ENCODE data around the gene RIT2. TPM values are rescaled to one million over a fixed set of nuclear protein-coding genes. Genes with fewer than 3 reads are reported as not detected.

RIT2 gene
- total and polyA plus RNA-seq, 2 experiments from 2014 or later, result not detected

- Histone ChIP-seq H3K36me3 (no peaks in the 10 kb centered on the region), H3K27ac (no peak overlapping the region), H3K9me3 (ENCODE audit: low read depth) (no peaks in the 10 kb centered on the region), H3K27me3 (no peaks in the 10 kb centered on the region), H3K4me3 (no peak overlapping the region), H3K4me1 (ENCODE audit: low read depth) (no peaks in the 10 kb centered on the region)
- DNase-seq (ENCODE audit: low read depth in 1 of 2, low spot score in 1 of 2), result peak in 1 of 2 donors; percentile 13
- no peak for TF ChIP-seq CTCF (IDR thresholded peaks at IDR 0.05; ENCODE audit: low read depth, low read length)
Observed at GRCh38 chr18:43022874-43023273, 92.6 kb downstream of the RIT2 start.

DNA sequence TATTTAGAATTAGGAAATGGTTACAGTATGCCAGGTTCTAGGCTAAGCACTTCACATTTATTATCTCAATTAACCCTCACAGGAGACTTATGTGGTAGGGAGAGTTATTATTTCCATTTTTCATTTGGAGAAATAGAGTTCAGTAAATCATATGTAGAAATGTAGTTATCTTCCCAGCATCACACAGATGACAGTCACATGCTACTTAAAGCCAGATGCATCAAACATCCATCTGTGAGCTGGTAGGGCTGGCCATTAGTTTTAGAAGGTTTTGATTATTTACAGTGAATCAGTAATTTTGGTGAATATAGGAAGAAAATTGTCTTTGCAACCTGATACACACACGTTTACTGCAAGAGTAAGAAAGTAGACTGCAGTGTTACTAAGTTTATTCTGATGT lies 97.9 kb downstream of the RIT2 start:
- no peak overlapping the region for H3K4me3 ChIP-seq
- H3K27me3 ChIP-seq, result no peaks in the 10 kb centered on the region
- H3K27ac ChIP-seq, result no peak overlapping the region
- no peak for DNase-seq (ENCODE audit: low read depth in 1 of 2, low spot score in 1 of 2)
- H3K36me3 ChIP-seq, result no peaks in the 10 kb centered on the region
- no peaks in the 10 kb centered on the region for H3K9me3 ChIP-seq (ENCODE audit: low read depth)
- no peak for TF ChIP-seq CTCF (IDR thresholded peaks at IDR 0.05; ENCODE audit: low read depth, low read length)
- no peaks in the 10 kb centered on the region for H3K4me1 ChIP-seq (ENCODE audit: low read depth)

GRCh38 chr18:43013486-43013885 lies 102.0 kb downstream of the RIT2 start:
- H3K36me3 ChIP-seq, result no peaks in the 10 kb centered on the region
- no peak for TF ChIP-seq CTCF (IDR thresholded peaks at IDR 0.05; ENCODE audit: low read depth, low read length)
- no peaks in the 10 kb centered on the region for H3K4me1 ChIP-seq (ENCODE audit: low read depth)
- no peak overlapping the region for H3K4me3 ChIP-seq
- H3K9me3 ChIP-seq (ENCODE audit: low read depth), result no peaks in the 10 kb centered on the region
- DNase-seq (ENCODE audit: low read depth in 1 of 2, low spot score in 1 of 2), result peak in 1 of 2 donors; percentile 38
- no peaks in the 10 kb centered on the region for H3K27me3 ChIP-seq
- no peak overlapping the region for H3K27ac ChIP-seq

- Histone ChIP-seq H3K27me3 (no peaks in the 10 kb centered on the region), H3K27ac (no peak overlapping the region), H3K4me1 (ENCODE audit: low read depth) (no peaks in the 10 kb centered on the region), H3K36me3 (no peaks in the 10 kb centered on the region), H3K9me3 (ENCODE audit: low read depth) (no peaks in the 10 kb centered on the region), H3K4me3 (no peak overlapping the region)
- DNase-seq (ENCODE audit: low read depth in 1 of 2, low spot score in 1 of 2), result peak in 1 of 2 donors; percentile 13
- no peak for TF ChIP-seq CTCF (IDR thresholded peaks at IDR 0.05; ENCODE audit: low read depth, low read length)
Observed at GRCh38 chr18:43012951-43013350, 102.5 kb downstream of the RIT2 start.

- H3K4me1 ChIP-seq (ENCODE audit: low read depth), result no peaks in the 10 kb centered on the region
- no peak for DNase-seq (ENCODE audit: low read depth in 1 of 2, low spot score in 1 of 2)
- no peaks in the 10 kb centered on the region for H3K36me3 ChIP-seq
- no peak for TF ChIP-seq CTCF (IDR thresholded peaks at IDR 0.05; ENCODE audit: low read depth, low read length)
- no peaks in the 10 kb centered on the region for H3K9me3 ChIP-seq (ENCODE audit: low read depth)
- H3K27me3 ChIP-seq, result no peaks in the 10 kb centered on the region
- H3K27ac ChIP-seq, result no peak overlapping the region
- no peak overlapping the region for H3K4me3 ChIP-seq
Observed at GRCh38 chr18:43010611-43011010, 104.9 kb downstream of the RIT2 start.

DNA sequence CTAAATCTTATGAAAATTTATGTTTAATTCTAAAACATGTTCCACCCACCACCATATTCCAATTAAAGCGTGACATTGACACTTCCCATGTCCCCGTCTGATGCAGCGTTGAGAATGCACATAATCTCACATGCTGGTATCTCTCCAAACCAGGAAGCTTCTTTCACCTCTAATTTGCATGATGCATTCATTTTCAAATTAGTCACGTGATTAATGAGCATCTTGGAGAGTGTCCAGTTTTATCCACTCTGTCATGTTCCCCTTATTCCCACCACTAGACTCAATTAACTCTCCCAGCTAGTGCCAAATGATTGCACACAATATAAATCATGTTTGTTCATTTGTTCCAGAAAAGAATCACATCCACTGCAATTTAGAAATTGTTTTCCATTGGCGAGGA lies 105.8 kb downstream of the RIT2 start:
- H3K36me3 ChIP-seq, result no peaks in the 10 kb centered on the region
- no peak overlapping the region for H3K4me3 ChIP-seq
- H3K4me1 ChIP-seq (ENCODE audit: low read depth), result no peaks in the 10 kb centered on the region
- no peak overlapping the region for H3K27ac ChIP-seq
- DNase-seq (ENCODE audit: low read depth in 1 of 2, low spot score in 1 of 2), result no peak
- TF ChIP-seq CTCF (IDR thresholded peaks at IDR 0.05; ENCODE audit: low read depth, low read length), result no peak
- H3K9me3 ChIP-seq (ENCODE audit: low read depth), result no peaks in the 10 kb centered on the region
- H3K27me3 ChIP-seq, result no peaks in the 10 kb centered on the region
